Measurements from ENCODE around the gene ESPL1.

GRCh38 chr12:53336181-53336681 lies 68.1 kb downstream of the ESPL1 start, which contains the start of gene SP7:
- TF ChIP-seq CTCF (IDR thresholded peaks at IDR 0.05): no peak
- TF ChIP-seq FOSL2 (IDR thresholded peaks at IDR 0.05): no peak
- TF ChIP-seq FOSL2 (CRISPR knock-in tag; IDR thresholded peaks at IDR 0.05): no peak
- TF ChIP-seq EP300 (IDR thresholded peaks at IDR 0.05): no peak
- TF ChIP-seq SMC3 (IDR thresholded peaks at IDR 0.05): no peak
- TF ChIP-seq RCOR1 (IDR thresholded peaks at IDR 0.05; ENCODE audit: low read depth, low read length): no peak
- no peak for TF ChIP-seq HMGXB4 (CRISPR knock-in tag; IDR thresholded peaks at IDR 0.05; ENCODE audit: borderline replicate concordance)
- no peak for TF ChIP-seq EHMT2 (IDR thresholded peaks at IDR 0.05; ENCODE audit: low read depth)
- TF ChIP-seq HDAC2 (IDR thresholded peaks at IDR 0.05): no peak
- no peak for TF ChIP-seq GATA3 (IDR thresholded peaks at IDR 0.05; ENCODE audit: borderline replicate concordance)
- no peak for TF ChIP-seq CBX2 (IDR thresholded peaks at IDR 0.05; ENCODE audit: borderline replicate concordance, low read depth)
- no peak for TF ChIP-seq POLR2A (IDR thresholded peaks at IDR 0.05; ENCODE audit: low read length)
- TF ChIP-seq RFX5 (IDR thresholded peaks at IDR 0.05): no peak
- TF ChIP-seq ESRRA (IDR thresholded peaks at IDR 0.05; ENCODE audit: borderline replicate concordance, low read length): no peak
- no peak for TF ChIP-seq NR3C1 (IDR thresholded peaks at IDR 0.05)
